Activated CD4-positive, alpha-beta T cell treated with anti-CD3 and anti-CD28 coated beads, Interleukin-2, amount 10 ng/mL, durations not matched to agents 7 days and 5 days (primary cell): ENCODE results near the gene SON. TPM values are rescaled to one million over a fixed set of nuclear protein-coding genes. Genes with fewer than 3 reads are reported as not detected.
"Not testable (repeated sequence)": the region's sequence is repeated elsewhere in the genome, so short reads cannot be mapped to it uniquely, and the experiment has no call there.

Source experiments
- CTCF ChIA-PET: fragments of 350-600 bp; sonication (Branson Sonifier 250); formaldehyde crosslinking; loops from one replicate; lab custom pipeline; 2021; ENCODE audit warnings: antibody characterized with exemption; lab: Charles Lee
- POLR2A ChIA-PET: fragments of 350-600 bp; sonication (Branson Sonifier 250); formaldehyde crosslinking; loops from one replicate; lab custom pipeline; 2021; ENCODE audit warnings: antibody characterized with exemption; lab: Charles Lee
- DNase-seq: peaks from one replicate; pipeline ENCODE4 v3.0.0-alpha.2; 2020
- H3K27ac Mint-ChIP-seq: one replicate; pipeline ENCODE4 v1.8.0; 2021; ENCODE audit warnings: mild to moderate bottlenecking, moderate library complexity, mixed read lengths
- H3K27me3 Mint-ChIP-seq: one replicate; pipeline ENCODE4 v1.8.0; 2021; ENCODE audit warnings: mixed read lengths
- H3K36me3 Mint-ChIP-seq: one replicate; pipeline ENCODE4 v1.8.0; 2021; ENCODE audit warnings: low read depth, mixed read lengths
- H3K4me1 Mint-ChIP-seq: one replicate; pipeline ENCODE4 v1.8.0; 2021; ENCODE audit warnings: mixed read lengths
- H3K4me3 Mint-ChIP-seq: one replicate; pipeline ENCODE4 v1.8.0; 2021; ENCODE audit warnings: mild to moderate bottlenecking, moderate library complexity, mixed read lengths
- H3K9me3 Mint-ChIP-seq: one replicate; pipeline ENCODE4 v1.8.0; 2021; ENCODE audit warnings: mixed read lengths
- total RNA-seq, 2 experiments: library from RNA; stranded (reverse); gene quantifications; one replicate each; pipeline ENCODE4 v1.2.3, GENCODE V29; 2021

Gene SON, protein sequence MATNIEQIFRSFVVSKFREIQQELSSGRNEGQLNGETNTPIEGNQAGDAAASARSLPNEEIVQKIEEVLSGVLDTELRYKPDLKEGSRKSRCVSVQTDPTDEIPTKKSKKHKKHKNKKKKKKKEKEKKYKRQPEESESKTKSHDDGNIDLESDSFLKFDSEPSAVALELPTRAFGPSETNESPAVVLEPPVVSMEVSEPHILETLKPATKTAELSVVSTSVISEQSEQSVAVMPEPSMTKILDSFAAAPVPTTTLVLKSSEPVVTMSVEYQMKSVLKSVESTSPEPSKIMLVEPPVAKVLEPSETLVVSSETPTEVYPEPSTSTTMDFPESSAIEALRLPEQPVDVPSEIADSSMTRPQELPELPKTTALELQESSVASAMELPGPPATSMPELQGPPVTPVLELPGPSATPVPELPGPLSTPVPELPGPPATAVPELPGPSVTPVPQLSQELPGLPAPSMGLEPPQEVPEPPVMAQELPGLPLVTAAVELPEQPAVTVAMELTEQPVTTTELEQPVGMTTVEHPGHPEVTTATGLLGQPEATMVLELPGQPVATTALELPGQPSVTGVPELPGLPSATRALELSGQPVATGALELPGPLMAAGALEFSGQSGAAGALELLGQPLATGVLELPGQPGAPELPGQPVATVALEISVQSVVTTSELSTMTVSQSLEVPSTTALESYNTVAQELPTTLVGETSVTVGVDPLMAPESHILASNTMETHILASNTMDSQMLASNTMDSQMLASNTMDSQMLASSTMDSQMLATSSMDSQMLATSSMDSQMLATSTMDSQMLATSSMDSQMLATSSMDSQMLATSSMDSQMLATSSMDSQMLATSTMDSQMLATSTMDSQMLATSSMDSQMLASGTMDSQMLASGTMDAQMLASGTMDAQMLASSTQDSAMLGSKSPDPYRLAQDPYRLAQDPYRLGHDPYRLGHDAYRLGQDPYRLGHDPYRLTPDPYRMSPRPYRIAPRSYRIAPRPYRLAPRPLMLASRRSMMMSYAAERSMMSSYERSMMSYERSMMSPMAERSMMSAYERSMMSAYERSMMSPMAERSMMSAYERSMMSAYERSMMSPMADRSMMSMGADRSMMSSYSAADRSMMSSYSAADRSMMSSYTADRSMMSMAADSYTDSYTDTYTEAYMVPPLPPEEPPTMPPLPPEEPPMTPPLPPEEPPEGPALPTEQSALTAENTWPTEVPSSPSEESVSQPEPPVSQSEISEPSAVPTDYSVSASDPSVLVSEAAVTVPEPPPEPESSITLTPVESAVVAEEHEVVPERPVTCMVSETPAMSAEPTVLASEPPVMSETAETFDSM (N-terminal part only)
- 100 to 1,000 TPM; 310 to 322 TPM for total RNA-seq

DNA sequence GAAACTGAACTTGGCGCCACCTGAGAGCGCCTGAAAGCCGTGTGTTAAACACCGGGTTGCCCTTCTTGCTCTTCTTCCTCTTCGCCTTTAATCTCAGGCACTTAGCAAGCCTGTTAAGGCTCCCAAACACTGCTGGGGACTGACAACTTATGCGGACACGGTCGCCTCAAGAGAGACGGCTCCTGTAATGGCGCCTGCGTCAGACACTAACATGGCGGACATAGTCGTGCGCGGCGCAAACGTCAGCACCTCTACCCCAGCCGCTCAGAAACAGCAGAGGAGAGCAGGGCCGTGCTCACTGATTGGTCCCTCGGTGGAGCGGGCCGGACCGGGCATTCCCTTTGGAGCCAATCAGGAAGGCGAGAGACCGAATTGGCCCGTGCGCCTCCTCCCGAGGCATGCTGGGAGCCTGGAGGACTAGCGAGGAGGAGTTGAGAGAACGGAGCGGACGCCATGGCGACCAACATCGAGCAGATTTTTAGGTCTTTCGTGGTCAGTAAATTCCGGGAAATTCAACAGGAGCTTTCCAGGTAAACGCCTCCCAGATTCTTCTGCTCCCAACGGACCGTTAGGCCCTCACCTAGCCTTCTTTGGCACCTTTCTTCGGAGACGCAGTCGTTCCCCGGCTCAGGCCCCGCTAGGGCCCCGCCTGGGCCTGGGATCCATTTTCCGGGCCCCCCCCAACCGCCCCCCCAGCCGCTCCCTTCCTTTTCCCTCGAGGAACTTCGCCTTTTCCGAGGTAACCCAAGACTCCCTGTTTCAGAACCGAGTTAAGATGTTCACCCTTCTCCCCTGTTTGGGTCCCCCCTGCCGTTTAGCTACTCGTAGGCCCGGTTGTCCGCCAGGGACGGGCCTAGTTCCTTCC lies at the start of gene SON:
SON (plus strand) TSS at position 399 of the 865 bp plus-strand sequence; CDS start at position 454, 55 bp downstream.
- H3K4me3 Mint-ChIP-seq: peak within 1 kb of the TSS; percentile 90
- peaks cover 36% of the 10 kb centered on the region for H3K36me3 Mint-ChIP-seq
- peak; percentile 99 for DNase-seq

DNA sequence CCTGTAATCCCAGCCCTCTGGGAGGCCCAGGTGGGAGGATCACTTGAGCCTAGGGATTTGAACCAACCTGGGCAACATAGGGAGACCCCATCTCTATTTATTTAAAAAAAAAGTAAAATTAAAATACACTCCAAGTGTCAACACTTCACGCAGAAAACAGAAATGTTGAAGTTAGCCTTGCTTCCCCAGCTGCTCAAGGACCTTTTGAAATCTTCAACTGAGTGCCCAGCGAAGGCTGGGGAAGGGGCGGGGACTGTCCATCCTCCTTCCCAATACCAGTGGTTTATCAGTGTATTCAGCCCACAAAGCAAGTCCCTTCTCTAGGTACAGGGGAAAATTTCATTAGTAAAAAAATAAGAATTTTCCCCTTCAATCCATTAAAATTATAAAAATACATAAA lies 49.1 kb upstream of the SON start:
- ChIA-PET CTCF (interaction anchor here (0.6 kb wide), 1 partner anchor 73 kb away, joined by 4 read pairs; no protein-coding TSS in a partner anchor), POLR2A (no interaction called here)
- no peaks in the 10 kb centered on the region for H3K9me3 Mint-ChIP-seq
- DNase-seq: no peak
- H3K27ac Mint-ChIP-seq: no peak overlapping the region
- no peak overlapping the region for H3K4me3 Mint-ChIP-seq
- peaks cover 6% of the 10 kb centered on the region for H3K27me3 Mint-ChIP-seq
- no peaks in the 10 kb centered on the region for H3K36me3 Mint-ChIP-seq
- H3K4me1 Mint-ChIP-seq: peaks cover 12% of the 10 kb centered on the region

More for the DNA sequence above, at the start of gene SON:
- H3K4me1 Mint-ChIP-seq: peaks cover 36% of the 10 kb centered on the region
- peak within 1 kb of the TSS; percentile 98 for H3K27ac Mint-ChIP-seq
- CTCF ChIA-PET: interaction anchor here (0.6 to 1.6 kb wide), 5 partner anchors 10 to 203 kb away, joined by 3 to 6 read pairs (median 4); no protein-coding TSS in a partner anchor
- H3K27me3 Mint-ChIP-seq: no peaks in the 10 kb centered on the region
- no peaks in the 10 kb centered on the region for H3K9me3 Mint-ChIP-seq
- POLR2A ChIA-PET: interaction anchor here (1.2 kb wide), 1 partner anchor 63 kb away, joined by 3 read pairs; the partner anchor contains the start of gene TMEM50B

DNA sequence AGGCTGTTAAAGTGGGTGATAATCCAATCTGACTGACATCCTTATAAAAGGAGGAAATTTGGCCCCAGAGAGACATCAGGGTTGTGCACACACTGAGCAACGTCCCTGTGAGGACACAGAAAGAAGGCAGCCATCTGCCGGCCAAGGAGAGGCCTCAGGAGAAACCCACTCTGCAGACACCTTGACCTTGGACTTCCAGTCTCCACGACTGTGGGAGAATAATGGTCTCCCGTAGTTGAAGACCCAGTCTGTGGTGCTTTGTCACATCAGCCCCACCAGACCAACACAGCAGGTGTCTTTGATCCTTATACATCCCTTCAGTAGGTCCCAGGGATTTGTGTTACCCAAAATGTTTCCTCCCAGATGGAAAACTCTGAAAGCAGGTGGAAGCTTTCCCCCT lies 47.1 kb upstream of the SON start:
- ChIA-PET POLR2A (no interaction called here), CTCF (interaction anchor here (1.2 to 1.6 kb wide), 2 partner anchors 15 to 16 kb away, joined by 4 to 5 read pairs; partner anchors contain the start of gene TMEM50B)

DNA sequence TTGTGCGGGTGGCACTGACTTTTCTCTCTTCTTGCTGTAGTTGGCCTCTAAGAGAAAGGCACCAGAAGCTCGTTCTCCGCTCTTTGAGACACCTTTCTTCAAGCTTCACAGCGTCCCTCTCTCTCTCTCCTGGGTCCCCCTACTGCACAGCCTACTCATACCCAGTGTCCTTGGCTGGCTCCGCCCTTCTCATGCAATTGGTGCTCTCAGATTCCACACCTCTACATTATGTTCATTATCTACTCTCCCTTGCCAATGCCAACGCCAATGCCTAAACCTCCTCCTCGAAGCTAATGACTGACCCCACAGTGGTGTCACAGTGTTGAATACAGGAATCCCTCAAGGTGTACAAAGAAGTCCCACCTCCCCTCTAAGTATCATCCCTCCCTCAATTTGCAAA lies 46.5 kb upstream of the SON start:
- CTCF ChIA-PET: interaction anchor here (1.2 kb wide), 1 partner anchor 16 kb away, joined by 4 read pairs; the partner anchor contains the start of gene TMEM50B

More for the DNA sequence above, 47.1 kb upstream of the SON start:
- DNase-seq: no peak
- Mint-ChIP-seq H3K4me3 (no peak overlapping the region), H3K4me1 (peaks cover 11% of the 10 kb centered on the region), H3K9me3 (no peaks in the 10 kb centered on the region), H3K27me3 (peaks cover 4% of the 10 kb centered on the region), H3K27ac (no peak overlapping the region), H3K36me3 (no peaks in the 10 kb centered on the region)

DNA sequence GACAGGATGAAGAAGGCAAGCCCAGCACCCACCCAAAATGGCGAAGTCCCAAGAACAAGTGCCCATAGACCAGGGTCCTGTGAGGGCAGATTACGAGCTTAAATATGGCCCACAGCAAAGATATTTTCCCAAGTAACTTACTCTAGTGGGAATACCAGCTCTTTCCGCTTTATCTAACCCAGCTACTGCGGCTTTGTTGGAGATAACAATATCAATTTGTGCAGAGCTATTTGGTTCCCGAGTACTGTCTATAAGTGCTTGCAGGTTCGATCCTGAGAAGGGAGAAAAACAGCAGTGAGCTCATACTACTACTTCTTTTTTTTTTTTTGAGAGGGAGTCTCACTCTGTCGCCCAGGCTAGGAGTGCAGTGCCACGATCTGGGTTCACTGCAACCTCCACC lies 37.0 kb upstream of the SON start:
- Mint-ChIP-seq H3K36me3 (peaks cover 64% of the 10 kb centered on the region), H3K4me1 (no peaks in the 10 kb centered on the region), H3K4me3 (no peak overlapping the region), H3K9me3 (peaks cover 2% of the 10 kb centered on the region), H3K27ac (no peak overlapping the region), H3K27me3 (no peaks in the 10 kb centered on the region)
- POLR2A ChIA-PET: interaction anchor here (0.6 kb wide), 1 partner anchor 47 kb away, joined by 16 read pairs; no protein-coding TSS in a partner anchor
- no peak for DNase-seq
- CTCF ChIA-PET: interaction anchor here (0.6 to 1.5 kb wide), 2 partner anchors 38 to 100 kb away, joined by 3 read pairs; no protein-coding TSS in a partner anchor

More for the DNA sequence above, 46.5 kb upstream of the SON start:
- no peak for DNase-seq
- Mint-ChIP-seq H3K27ac (no peak overlapping the region), H3K9me3 (no peaks in the 10 kb centered on the region), H3K36me3 (peaks cover 2% of the 10 kb centered on the region), H3K4me3 (no peak overlapping the region), H3K4me1 (peaks cover 7% of the 10 kb centered on the region), H3K27me3 (peaks cover 4% of the 10 kb centered on the region)
- POLR2A ChIA-PET: no interaction called here

DNA sequence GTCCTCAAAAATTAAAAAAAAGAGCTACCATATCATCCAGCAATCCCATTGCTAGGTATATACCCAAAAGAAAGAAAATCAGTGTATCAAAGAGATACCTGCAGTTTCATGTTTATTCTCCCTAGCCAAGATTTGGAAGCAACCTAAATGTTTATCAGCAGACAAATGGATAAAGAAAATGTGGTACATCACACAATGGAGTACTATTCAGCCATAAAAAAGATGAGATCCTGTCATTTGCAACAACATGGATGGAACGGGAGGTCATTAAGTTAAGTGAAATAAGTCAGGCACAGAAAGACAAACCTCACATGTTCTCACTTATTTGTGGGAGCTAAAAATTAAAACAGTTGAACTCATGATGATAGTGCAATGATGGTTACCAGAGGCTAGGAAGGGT lies 35.8 kb upstream of the SON start:
- H3K4me3 Mint-ChIP-seq, POLR2A ChIA-PET, H3K4me1 Mint-ChIP-seq, DNase-seq, H3K27ac Mint-ChIP-seq, H3K9me3 Mint-ChIP-seq, H3K27me3 Mint-ChIP-seq: not testable (repeated sequence)
- CTCF ChIA-PET: interaction anchor here (1.5 kb wide), 1 partner anchor 98 kb away, joined by 3 read pairs; no protein-coding TSS in a partner anchor
- peaks cover 68% of the 10 kb centered on the region for H3K36me3 Mint-ChIP-seq

DNA sequence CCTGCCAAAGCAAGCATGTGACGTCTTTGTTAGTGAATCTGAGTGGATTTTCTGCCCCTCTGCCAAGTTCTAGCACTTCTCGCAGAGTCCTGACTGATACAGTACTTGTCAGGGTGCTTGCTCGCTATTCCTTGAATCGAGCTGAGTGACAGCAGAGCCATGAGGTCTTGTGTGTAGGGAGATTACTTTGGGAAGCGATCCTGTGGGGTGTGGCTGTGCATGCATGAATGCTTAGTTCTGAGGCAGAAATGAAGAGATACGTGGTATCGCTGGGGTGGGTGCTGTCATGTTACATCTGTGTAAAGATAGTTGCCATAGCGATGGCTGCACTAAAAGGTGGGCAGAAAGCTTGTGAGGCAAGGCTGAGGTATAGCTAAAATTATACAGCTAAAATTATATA lies 32.0 kb upstream of the SON start:
- DNase-seq: no peak
- Mint-ChIP-seq H3K27me3 (no peaks in the 10 kb centered on the region), H3K4me3 (no peak overlapping the region), H3K4me1 (peaks cover 18% of the 10 kb centered on the region), H3K36me3 (peaks cover 59% of the 10 kb centered on the region), H3K9me3 (peaks cover 2% of the 10 kb centered on the region), H3K27ac (no peak overlapping the region)
- POLR2A ChIA-PET: no interaction called here
- CTCF ChIA-PET: no interaction called here

DNA sequence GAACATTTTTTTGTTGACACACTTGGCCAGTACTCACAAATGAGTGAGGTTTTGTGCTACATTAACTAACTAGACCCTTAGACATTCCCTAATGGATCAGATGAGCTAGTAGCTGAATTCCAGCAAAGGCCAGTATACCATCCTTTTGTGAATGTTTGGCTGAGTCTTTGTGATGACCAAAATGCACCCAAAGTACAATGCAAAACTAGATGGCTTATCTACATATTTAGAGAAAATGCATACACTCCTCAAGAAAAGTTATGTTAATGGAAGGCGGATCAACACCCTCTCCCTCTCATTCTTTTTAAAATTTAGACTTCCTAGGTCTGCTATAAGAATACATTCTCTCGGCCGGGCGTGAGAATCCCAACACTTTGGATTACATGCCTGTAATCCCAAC lies 31.2 kb upstream of the SON start:
- ChIA-PET CTCF (no interaction called here), POLR2A (interaction anchor here (0.6 kb wide), 1 partner anchor 69 kb away, joined by 3 read pairs; no protein-coding TSS in a partner anchor)
- no peak for DNase-seq
- Mint-ChIP-seq H3K36me3 (peaks cover 60% of the 10 kb centered on the region), H3K4me3 (no peak overlapping the region), H3K9me3 (peaks cover 2% of the 10 kb centered on the region), H3K4me1 (peaks cover 18% of the 10 kb centered on the region), H3K27ac (no peak overlapping the region), H3K27me3 (no peaks in the 10 kb centered on the region)

DNA sequence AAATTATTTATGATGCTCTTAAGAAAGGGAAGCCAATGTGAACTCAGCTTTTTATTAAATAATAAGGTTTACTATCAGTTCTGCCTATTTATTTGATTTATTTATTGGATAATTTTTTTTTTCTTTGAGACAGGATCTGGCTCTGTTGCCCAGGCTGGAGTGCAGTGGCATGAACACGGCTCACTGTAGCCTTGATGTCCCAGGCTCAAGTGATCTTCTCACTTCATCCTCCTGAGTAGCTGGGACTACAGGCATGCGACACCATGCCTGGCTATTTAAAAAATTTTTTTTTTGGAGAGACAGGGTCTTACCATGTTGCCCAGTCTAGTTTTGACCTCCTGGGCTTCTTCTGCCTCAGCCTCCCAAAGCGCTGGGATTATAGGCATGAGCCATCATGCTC lies 30.4 kb upstream of the SON start:
- no peaks in the 10 kb centered on the region for H3K9me3 Mint-ChIP-seq
- H3K27me3 Mint-ChIP-seq: no peaks in the 10 kb centered on the region
- H3K27ac Mint-ChIP-seq: no peak overlapping the region
- peaks cover 18% of the 10 kb centered on the region for H3K4me1 Mint-ChIP-seq
- peaks cover 62% of the 10 kb centered on the region for H3K36me3 Mint-ChIP-seq
- no peak overlapping the region for H3K4me3 Mint-ChIP-seq
- POLR2A ChIA-PET: no interaction called here
- CTCF ChIA-PET: no interaction called here
- no peak for DNase-seq

DNA sequence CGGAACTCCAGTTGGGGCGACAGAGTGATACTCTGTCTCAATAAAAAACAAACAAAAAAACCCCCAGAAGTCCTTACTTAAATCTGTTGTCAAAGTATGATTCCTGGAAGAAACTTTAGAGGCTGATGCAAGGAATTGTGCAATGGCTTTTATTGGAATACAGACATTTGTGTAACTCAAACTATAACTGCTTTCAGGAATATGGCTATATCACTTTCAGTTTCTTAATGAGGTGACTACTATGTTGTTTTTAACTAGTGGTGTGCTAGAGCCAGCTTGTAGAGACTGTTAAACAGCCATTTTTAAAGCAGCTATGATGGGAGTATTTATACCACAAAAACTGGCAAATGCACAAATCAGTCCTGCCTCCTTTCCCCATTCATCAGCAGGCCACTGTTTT lies 28.6 kb upstream of the SON start:
- Mint-ChIP-seq H3K27ac (peak overlapping the region; percentile 71), H3K36me3 (peaks cover 62% of the 10 kb centered on the region), H3K4me3 (no peak overlapping the region), H3K9me3 (no peaks in the 10 kb centered on the region), H3K4me1 (peaks cover 18% of the 10 kb centered on the region), H3K27me3 (no peaks in the 10 kb centered on the region)
- ChIA-PET POLR2A (no interaction called here), CTCF (interaction anchor here (0.9 to 1.7 kb wide), 7 partner anchors 11 to 35 kb away, joined by 3 to 5 read pairs (median 4); partner anchors contain the start of genes DNAJC28 and GART)
- DNase-seq: no peak

DNA sequence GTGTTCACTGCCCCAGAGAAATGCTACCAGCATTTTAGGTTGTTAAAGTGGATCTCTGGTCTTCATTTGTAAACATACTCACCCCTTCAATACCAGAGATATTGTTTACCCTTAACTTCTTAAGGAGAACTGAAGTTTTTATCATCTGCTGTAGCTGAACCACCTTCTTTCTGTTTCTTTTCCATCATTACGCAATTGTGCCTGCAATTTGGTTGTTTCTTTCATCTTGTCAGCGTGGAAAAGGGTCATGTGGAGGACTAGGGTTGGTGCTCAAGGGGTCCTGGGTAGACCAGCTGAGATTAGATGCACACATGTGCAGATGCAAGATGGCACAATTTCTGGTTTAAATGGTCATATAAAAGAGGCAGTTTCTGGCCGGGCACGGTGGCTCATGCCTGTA lies 23.9 kb upstream of the SON start:
- POLR2A ChIA-PET: no interaction called here
- DNase-seq: no peak
- peaks cover 15% of the 10 kb centered on the region for H3K4me1 Mint-ChIP-seq
- H3K4me3 Mint-ChIP-seq: no peak overlapping the region
- no peak overlapping the region for H3K27ac Mint-ChIP-seq
- H3K9me3 Mint-ChIP-seq: no peaks in the 10 kb centered on the region
- H3K36me3 Mint-ChIP-seq: peaks cover 49% of the 10 kb centered on the region
- CTCF ChIA-PET: interaction anchor here (0.6 to 1.2 kb wide), 4 partner anchors 10 to 738 kb away, joined by 3 to 4 read pairs (median 4); partner anchors contain the start of gene DNAJC28
- no peaks in the 10 kb centered on the region for H3K27me3 Mint-ChIP-seq
